Ramos (cell line): ENCODE results near the gene USP43.
"Not testable (repeated sequence)": the region's sequence is repeated elsewhere in the genome, so short reads cannot be mapped to it uniquely, and the experiment has no call there.

Experiments
- in situ Hi-C: fragments of 300-500 bp; cut with MboI; formaldehyde crosslinking; loops from one replicate; pipeline ENCODE4 v1.14.3; 2022; ENCODE audit warnings: low sequenced_read_pairs; ENCODE audit not compliant: unreplicated experiment

USP43 gene

GRCh38 chr17:9648521-9649110, 3.3 kb downstream of the USP43 start:
- in situ Hi-C loops = no loop called here

- in situ Hi-C loops = no loop called here
These were observed 13.4 kb downstream of the USP43 start for GRCh38 chr17:9658593-9659211.

GRCh38 chr17:9661027-9661426, 15.7 kb downstream of the USP43 start:
- in situ Hi-C loops = no loop called here

GRCh38 chr17:9663511-9663910, 18.2 kb downstream of the USP43 start:
- in situ Hi-C loops = not testable (repeated sequence)

- in situ Hi-C loops = no loop called here
These were observed 21.2 kb downstream of the USP43 start for GRCh38 chr17:9666461-9667050.

- in situ Hi-C loops = no loop called here
These were observed 23.2 kb downstream of the USP43 start for GRCh38 chr17:9668517-9668916.

GRCh38 chr17:9669551-9670008, 24.3 kb downstream of the USP43 start:
- in situ Hi-C loops = no loop called here

GRCh38 chr17:9670596-9670995, 25.3 kb downstream of the USP43 start:
- in situ Hi-C loops = no loop called here

GRCh38 chr17:9671559-9671958, 26.2 kb downstream of the USP43 start:
- in situ Hi-C loops = no loop called here

- in situ Hi-C loops = no loop called here
These were observed 26.9 kb downstream of the USP43 start for GRCh38 chr17:9672266-9672665.

GRCh38 chr17:9672691-9673090, 27.4 kb downstream of the USP43 start:
- in situ Hi-C loops = no loop called here

- in situ Hi-C loops = no loop called here
These were observed 30.8 kb downstream of the USP43 start for GRCh38 chr17:9676084-9676483.

GRCh38 chr17:9676820-9677310, 31.5 kb downstream of the USP43 start:
- in situ Hi-C loops = no loop called here

GRCh38 chr17:9677411-9677810, 32.1 kb downstream of the USP43 start:
- in situ Hi-C loops = no loop called here

- in situ Hi-C loops = no loop called here
These were observed 32.6 kb downstream of the USP43 start for GRCh38 chr17:9677896-9678295.

GRCh38 chr17:9684955-9685621, 39.8 kb downstream of the USP43 start:
- in situ Hi-C loops = no loop called here

GRCh38 chr17:9693755-9694154, 48.4 kb downstream of the USP43 start:
- in situ Hi-C loops = no loop called here

GRCh38 chr17:9696279-9697044, 51.1 kb downstream of the USP43 start:
- in situ Hi-C loops = no loop called here

GRCh38 chr17:9700136-9700535, 54.8 kb downstream of the USP43 start:
- in situ Hi-C loops = no loop called here

GRCh38 chr17:9700754-9701476, 55.6 kb downstream of the USP43 start:
- in situ Hi-C loops = no loop called here
